Measurements from ENCODE around the gene TMEM54. TPM values are rescaled to one million over a fixed set of nuclear protein-coding genes. Genes with fewer than 3 reads are reported as not detected.

The TMEM54 gene
- total and polyA plus RNA-seq, 4 donors = 0.92 to 10.9 (median 2.6) TPM

DNA sequence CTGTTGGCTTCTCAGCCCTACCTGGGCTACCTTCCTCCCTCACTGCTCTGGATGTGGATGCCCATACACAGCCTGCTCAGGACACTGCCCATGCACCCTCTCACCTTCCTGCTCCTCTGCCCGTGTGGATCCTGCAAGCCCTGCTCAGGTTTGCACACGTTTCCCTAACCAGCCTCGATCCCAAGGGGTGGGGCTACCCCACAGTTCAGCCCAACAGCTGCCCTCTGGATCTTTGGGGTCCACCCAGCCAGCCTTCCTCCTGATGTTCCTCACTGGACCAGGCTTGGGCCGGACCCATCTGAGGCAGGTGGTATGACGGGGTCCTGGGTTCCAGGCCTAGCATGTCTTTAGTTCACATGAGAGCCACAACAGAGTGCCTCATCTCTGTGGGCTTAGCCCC is 4.7 kb downstream of the TMEM54 start (continued):
- TF ChIP-seq, protein P1, sequence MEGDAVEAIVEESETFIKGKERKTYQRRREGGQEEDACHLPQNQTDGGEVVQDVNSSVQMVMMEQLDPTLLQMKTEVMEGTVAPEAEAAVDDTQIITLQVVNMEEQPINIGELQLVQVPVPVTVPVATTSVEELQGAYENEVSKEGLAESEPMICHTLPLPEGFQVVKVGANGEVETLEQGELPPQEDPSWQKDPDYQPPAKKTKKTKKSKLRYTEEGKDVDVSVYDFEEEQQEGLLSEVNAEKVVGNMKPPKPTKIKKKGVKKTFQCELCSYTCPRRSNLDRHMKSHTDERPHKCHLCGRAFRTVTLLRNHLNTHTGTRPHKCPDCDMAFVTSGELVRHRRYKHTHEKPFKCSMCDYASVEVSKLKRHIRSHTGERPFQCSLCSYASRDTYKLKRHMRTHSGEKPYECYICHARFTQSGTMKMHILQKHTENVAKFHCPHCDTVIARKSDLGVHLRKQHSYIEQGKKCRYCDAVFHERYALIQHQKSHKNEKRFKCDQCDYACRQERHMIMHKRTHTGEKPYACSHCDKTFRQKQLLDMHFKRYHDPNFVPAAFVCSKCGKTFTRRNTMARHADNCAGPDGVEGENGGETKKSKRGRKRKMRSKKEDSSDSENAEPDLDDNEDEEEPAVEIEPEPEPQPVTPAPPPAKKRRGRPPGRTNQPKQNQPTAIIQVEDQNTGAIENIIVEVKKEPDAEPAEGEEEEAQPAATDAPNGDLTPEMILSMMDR (IDR thresholded peaks at IDR 0.05; ENCODE audit: low read depth, low read length, missing input control) = no peak
- no peak for TF ChIP-seq GABPA (IDR thresholded peaks at IDR 0.05 in 1 of 2, conservative IDR thresholded peaks at IDR 0.05 in 1 of 2)
- no peak for TF ChIP-seq TAF1 (conservative IDR thresholded peaks at IDR 0.05)
- no peak for TF ChIP-seq FOXA1 (IDR thresholded peaks at IDR 0.05)
- no peak for TF ChIP-seq HNF4G (IDR thresholded peaks at IDR 0.05)

DNA sequence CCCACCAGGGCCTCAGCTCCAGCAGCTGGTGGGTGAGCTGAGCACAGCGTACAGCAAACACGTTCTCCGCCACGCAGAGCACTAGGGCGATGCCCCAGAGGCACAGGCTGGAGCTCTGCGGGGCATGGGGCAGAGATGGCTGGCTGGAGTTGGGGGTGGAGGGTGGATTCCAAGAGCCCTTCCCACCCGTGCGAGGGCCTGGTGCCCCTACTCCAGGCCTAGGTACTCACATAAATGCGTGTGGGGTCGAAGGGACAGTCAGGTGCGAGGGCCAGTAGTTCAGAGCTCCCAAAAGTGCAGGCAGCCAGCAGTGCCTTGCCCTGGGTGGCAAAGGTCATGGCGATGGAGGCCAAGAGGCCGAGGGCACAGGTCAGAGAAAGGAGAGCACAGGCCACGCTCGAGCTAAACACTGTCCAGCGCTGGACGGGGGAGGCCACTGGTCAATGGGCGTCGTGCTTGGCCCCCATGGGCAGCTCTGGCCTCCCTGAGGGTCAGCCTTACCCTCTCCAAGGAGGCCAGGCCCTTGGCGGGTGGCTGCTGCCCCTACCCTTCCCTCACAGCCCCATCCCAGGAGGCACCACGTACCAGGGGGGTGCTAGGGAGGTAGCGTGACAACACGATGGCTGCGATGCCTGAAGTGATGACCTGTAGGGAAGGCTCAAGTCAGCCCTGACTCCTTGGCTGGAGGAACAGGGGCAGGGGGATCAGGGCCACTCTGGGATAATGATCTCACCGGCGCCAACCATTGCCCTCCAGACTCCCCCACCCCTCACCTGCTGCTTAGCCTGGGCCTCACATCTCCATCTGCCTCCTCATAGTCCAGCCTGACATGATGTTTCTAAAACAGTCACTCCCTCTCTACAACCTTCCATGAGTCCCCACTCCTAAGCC is 5.6 kb downstream of the TMEM54 start:
- TF ChIP-seq RXRA (IDR thresholded peaks at IDR 0.05) (peak; percentile 91 to 93), SP1 (IDR thresholded peaks at IDR 0.05) (peak; percentile 23), HNF4G (IDR thresholded peaks at IDR 0.05) (peak; percentile 77), NR2F2 (IDR thresholded peaks at IDR 0.05) (peak; percentile 60), HNF4A (conservative IDR thresholded peaks at IDR 0.05) (peak; percentile 93 to 95), EGR1 (IDR thresholded peaks at IDR 0.05; ENCODE audit: low read depth in 2 of 2) (no peak)
- H3K36me3 ChIP-seq (ENCODE audit: control insufficient read depth in 4 of 4, insufficient read depth in 3 of 4, low read depth in 1 of 4, low read length in 3 of 4) = no peaks in the 10 kb centered on the region
- WGBS = 68% methylated on average over 26 of the region's 26 CpGs
- H3K27ac ChIP-seq (ENCODE audit: low read depth in 1 of 2, low read length in 2 of 2) = no peak overlapping the region
- H3K4me1 ChIP-seq (ENCODE audit: control insufficient read depth in 4 of 4, insufficient read depth in 4 of 4, low read length in 3 of 4) = peaks cover 0 to 14% (median 6%) of the 10 kb centered on the region in 4 donors
- H3K27me3 ChIP-seq (ENCODE audit: control insufficient read depth in 4 of 4, insufficient read depth in 4 of 4, low read length in 3 of 4) = no peaks in the 10 kb centered on the region
- no peak for DNase-seq (ENCODE audit: low spot score)
- H3K4me3 ChIP-seq (ENCODE audit: low read depth in 1 of 3, low read length in 3 of 3) = no peak overlapping the region
- no peaks in the 10 kb centered on the region for H3K9me3 ChIP-seq (ENCODE audit: control insufficient read depth in 4 of 4, low read length in 3 of 4)
- H3K9ac ChIP-seq (ENCODE audit: low read depth in 1 of 2, low read length in 2 of 2) = no peak overlapping the region

DNA sequence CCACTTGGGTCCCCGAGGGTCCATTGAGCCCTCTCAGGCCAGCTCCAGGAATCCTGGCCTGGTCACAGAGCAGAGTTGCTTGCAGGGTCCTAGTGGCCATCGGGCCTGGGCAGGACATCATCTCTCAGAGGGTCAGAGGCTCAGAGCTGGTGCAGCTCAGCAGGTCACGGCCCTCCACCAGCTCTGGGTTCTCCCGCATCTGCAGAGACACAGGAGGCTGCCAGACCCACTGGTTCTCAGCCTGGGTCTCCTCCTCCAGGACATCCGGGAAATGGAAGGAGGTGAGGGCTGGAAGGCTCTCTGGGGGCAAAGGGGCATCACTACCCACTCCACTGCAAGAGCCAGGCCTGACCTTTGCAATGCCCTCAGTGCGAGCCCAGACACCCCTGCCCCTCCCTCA is 6.5 kb downstream of the TMEM54 start:
- Histone ChIP-seq H3K4me1 (ENCODE audit: control insufficient read depth in 4 of 4, insufficient read depth in 4 of 4, low read length in 3 of 4) (peaks cover 0 to 11% (median 5%) of the 10 kb centered on the region in 4 donors), H3K9me3 (ENCODE audit: control insufficient read depth in 4 of 4, low read length in 3 of 4) (no peaks in the 10 kb centered on the region), H3K36me3 (ENCODE audit: control insufficient read depth in 4 of 4, insufficient read depth in 3 of 4, low read depth in 1 of 4, low read length in 3 of 4) (no peaks in the 10 kb centered on the region), H3K27me3 (ENCODE audit: control insufficient read depth in 4 of 4, insufficient read depth in 4 of 4, low read length in 3 of 4) (no peaks in the 10 kb centered on the region), H3K9ac (ENCODE audit: low read depth in 1 of 2, low read length in 2 of 2) (no peak overlapping the region), H3K4me3 (ENCODE audit: low read depth in 1 of 3, low read length in 3 of 3) (no peak overlapping the region), H3K27ac (ENCODE audit: low read depth in 1 of 2, low read length in 2 of 2) (no peak overlapping the region)
- 91% methylated on average over 6 of the region's 6 CpGs for WGBS
- TF ChIP-seq EGR1 (IDR thresholded peaks at IDR 0.05; ENCODE audit: low read depth in 2 of 2) (no peak), NR2F2 (IDR thresholded peaks at IDR 0.05) (no peak), RAD21 (IDR thresholded peaks at IDR 0.05) (no peak), GABPA (IDR thresholded peaks at IDR 0.05 in 1 of 2, conservative IDR thresholded peaks at IDR 0.05 in 1 of 2) (no peak), FOXA2 (IDR thresholded peaks at IDR 0.05) (no peak), FOXA1 (IDR thresholded peaks at IDR 0.05) (no peak), YY1 (IDR thresholded peaks at IDR 0.05) (no peak), TAF1 (conservative IDR thresholded peaks at IDR 0.05) (no peak), HNF4G (IDR thresholded peaks at IDR 0.05) (no peak), JUND (IDR thresholded peaks at IDR 0.05) (no peak), SP1 (IDR thresholded peaks at IDR 0.05) (no peak), HNF4A (conservative IDR thresholded peaks at IDR 0.05) (no peak), RXRA (IDR thresholded peaks at IDR 0.05) (no peak)
- TF ChIP-seq, protein P2, sequence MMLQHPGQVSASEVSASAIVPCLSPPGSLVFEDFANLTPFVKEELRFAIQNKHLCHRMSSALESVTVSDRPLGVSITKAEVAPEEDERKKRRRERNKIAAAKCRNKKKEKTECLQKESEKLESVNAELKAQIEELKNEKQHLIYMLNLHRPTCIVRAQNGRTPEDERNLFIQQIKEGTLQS (IDR thresholded peaks at IDR 0.05) = no peak
- TF ChIP-seq, protein P3, sequence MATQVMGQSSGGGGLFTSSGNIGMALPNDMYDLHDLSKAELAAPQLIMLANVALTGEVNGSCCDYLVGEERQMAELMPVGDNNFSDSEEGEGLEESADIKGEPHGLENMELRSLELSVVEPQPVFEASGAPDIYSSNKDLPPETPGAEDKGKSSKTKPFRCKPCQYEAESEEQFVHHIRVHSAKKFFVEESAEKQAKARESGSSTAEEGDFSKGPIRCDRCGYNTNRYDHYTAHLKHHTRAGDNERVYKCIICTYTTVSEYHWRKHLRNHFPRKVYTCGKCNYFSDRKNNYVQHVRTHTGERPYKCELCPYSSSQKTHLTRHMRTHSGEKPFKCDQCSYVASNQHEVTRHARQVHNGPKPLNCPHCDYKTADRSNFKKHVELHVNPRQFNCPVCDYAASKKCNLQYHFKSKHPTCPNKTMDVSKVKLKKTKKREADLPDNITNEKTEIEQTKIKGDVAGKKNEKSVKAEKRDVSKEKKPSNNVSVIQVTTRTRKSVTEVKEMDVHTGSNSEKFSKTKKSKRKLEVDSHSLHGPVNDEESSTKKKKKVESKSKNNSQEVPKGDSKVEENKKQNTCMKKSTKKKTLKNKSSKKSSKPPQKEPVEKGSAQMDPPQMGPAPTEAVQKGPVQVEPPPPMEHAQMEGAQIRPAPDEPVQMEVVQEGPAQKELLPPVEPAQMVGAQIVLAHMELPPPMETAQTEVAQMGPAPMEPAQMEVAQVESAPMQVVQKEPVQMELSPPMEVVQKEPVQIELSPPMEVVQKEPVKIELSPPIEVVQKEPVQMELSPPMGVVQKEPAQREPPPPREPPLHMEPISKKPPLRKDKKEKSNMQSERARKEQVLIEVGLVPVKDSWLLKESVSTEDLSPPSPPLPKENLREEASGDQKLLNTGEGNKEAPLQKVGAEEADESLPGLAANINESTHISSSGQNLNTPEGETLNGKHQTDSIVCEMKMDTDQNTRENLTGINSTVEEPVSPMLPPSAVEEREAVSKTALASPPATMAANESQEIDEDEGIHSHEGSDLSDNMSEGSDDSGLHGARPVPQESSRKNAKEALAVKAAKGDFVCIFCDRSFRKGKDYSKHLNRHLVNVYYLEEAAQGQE (IDR thresholded peaks at IDR 0.05) = no peak
- TF ChIP-seq, protein P1 (IDR thresholded peaks at IDR 0.05; ENCODE audit: low read depth, low read length, missing input control) = no peak
- TF ChIP-seq, protein P4, sequence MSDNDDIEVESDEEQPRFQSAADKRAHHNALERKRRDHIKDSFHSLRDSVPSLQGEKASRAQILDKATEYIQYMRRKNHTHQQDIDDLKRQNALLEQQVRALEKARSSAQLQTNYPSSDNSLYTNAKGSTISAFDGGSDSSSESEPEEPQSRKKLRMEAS (IDR thresholded peaks at IDR 0.05) = no peak
- TF ChIP-seq, protein P5, sequence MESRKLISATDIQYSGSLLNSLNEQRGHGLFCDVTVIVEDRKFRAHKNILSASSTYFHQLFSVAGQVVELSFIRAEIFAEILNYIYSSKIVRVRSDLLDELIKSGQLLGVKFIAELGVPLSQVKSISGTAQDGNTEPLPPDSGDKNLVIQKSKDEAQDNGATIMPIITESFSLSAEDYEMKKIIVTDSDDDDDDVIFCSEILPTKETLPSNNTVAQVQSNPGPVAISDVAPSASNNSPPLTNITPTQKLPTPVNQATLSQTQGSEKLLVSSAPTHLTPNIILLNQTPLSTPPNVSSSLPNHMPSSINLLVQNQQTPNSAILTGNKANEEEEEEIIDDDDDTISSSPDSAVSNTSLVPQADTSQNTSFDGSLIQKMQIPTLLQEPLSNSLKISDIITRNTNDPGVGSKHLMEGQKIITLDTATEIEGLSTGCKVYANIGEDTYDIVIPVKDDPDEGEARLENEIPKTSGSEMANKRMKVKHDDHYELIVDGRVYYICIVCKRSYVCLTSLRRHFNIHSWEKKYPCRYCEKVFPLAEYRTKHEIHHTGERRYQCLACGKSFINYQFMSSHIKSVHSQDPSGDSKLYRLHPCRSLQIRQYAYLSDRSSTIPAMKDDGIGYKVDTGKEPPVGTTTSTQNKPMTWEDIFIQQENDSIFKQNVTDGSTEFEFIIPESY (IDR thresholded peaks at IDR 0.05) = no peak
- DNase-seq (ENCODE audit: low spot score) = no peak
